ENCODE data around the gene HOXC9. TPM values are rescaled to one million over a fixed set of nuclear protein-coding genes. Genes with fewer than 3 reads are reported as not detected.

The HOXC9 gene
- total and polyA plus RNA-seq, 4 donors: not detected

DNA sequence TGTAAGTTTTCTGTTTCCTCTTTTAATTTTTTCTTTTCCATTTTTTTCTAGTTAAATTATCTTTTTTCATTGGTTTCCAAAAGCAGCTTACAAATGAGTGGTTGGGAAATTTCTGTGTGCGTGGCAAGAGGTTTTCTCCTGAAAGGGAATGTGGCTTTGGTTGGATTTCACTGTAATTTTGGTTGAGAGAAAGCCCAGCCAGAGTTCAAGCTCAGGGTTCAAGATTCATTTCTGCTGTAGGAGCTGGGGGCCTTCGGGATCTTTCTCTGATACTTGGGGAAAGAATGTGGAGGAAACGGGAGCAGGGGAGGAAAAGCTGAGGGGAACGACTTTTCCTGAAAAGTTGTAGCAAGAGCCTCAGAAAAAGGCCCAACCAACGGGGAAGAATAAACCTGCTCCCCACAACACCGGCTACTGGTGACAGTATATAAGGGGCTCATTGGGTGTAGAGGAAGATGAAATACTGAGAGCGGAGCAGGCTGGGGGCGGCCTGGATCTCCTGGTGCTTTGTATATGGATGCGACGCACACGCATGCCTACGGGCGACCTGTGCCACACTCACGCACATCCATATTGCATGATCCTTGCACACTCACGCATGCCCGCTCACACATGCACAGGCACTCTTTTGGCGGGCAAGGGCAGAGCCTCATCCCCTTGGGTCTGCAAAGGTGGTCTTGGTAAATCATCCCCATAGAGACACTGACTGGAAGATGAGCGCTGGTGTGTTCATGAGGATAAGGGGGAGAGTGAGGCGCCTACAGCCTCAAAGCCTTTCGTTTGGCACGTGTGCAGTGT, 13.1 kb upstream of the HOXC9 start (continued):
- TF ChIP-seq, protein P1, sequence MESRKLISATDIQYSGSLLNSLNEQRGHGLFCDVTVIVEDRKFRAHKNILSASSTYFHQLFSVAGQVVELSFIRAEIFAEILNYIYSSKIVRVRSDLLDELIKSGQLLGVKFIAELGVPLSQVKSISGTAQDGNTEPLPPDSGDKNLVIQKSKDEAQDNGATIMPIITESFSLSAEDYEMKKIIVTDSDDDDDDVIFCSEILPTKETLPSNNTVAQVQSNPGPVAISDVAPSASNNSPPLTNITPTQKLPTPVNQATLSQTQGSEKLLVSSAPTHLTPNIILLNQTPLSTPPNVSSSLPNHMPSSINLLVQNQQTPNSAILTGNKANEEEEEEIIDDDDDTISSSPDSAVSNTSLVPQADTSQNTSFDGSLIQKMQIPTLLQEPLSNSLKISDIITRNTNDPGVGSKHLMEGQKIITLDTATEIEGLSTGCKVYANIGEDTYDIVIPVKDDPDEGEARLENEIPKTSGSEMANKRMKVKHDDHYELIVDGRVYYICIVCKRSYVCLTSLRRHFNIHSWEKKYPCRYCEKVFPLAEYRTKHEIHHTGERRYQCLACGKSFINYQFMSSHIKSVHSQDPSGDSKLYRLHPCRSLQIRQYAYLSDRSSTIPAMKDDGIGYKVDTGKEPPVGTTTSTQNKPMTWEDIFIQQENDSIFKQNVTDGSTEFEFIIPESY (IDR thresholded peaks at IDR 0.05): no peak
- no peak for TF ChIP-seq RAD21 (IDR thresholded peaks at IDR 0.05)

DNA sequence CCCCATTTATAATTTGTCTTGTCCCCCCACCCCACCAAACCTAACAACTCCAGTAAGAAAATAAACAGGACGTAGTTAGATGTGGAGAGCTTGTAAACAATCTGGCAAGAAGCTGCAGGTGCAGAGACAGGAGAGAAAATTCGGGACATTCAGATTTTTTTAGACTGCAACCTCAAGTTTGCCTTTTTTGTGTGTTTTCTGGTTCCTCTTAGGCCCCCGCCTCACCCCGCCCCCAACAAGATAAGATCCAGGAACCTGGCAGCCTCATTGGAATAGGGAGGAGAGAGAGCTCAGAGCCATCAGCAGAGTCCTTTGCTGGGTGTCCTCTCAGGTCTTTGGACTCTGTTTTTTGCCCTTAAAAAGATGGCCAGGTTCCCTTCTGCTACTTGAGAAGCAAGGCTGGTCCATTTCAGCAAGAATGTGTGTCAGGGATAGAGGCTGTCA, 12.2 kb upstream of the HOXC9 start:
- 30% methylated on average over 4 of the region's 4 CpGs for WGBS
- H3K27ac ChIP-seq (ENCODE audit: low read depth in 1 of 2, low read length in 2 of 2): no peak overlapping the region
- H3K27me3 ChIP-seq (ENCODE audit: control insufficient read depth in 4 of 4, insufficient read depth in 4 of 4, low read length in 3 of 4): peaks cover 15 to 37% (median 26%) of the 10 kb centered on the region in 4 donors
- H3K36me3 ChIP-seq (ENCODE audit: control insufficient read depth in 4 of 4, insufficient read depth in 3 of 4, low read depth in 1 of 4, low read length in 3 of 4): no peaks in the 10 kb centered on the region
- peaks cover 3 to 14% (median 10%) of the 10 kb centered on the region in 4 donors for H3K4me1 ChIP-seq (ENCODE audit: control insufficient read depth in 4 of 4, insufficient read depth in 4 of 4, low read length in 3 of 4)
- TF ChIP-seq, protein P2, sequence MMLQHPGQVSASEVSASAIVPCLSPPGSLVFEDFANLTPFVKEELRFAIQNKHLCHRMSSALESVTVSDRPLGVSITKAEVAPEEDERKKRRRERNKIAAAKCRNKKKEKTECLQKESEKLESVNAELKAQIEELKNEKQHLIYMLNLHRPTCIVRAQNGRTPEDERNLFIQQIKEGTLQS (IDR thresholded peaks at IDR 0.05): no peak
- no peak for TF ChIP-seq YY1 (IDR thresholded peaks at IDR 0.05)
- TF ChIP-seq, protein P1 (IDR thresholded peaks at IDR 0.05): no peak
- no peak for TF ChIP-seq HNF4G (IDR thresholded peaks at IDR 0.05)
- no peak for TF ChIP-seq FOXA2 (IDR thresholded peaks at IDR 0.05)
- no peak for TF ChIP-seq TAF1 (conservative IDR thresholded peaks at IDR 0.05)
- TF ChIP-seq RAD21 (IDR thresholded peaks at IDR 0.05): no peak
- TF ChIP-seq JUND (IDR thresholded peaks at IDR 0.05): no peak
- TF ChIP-seq, protein P3, sequence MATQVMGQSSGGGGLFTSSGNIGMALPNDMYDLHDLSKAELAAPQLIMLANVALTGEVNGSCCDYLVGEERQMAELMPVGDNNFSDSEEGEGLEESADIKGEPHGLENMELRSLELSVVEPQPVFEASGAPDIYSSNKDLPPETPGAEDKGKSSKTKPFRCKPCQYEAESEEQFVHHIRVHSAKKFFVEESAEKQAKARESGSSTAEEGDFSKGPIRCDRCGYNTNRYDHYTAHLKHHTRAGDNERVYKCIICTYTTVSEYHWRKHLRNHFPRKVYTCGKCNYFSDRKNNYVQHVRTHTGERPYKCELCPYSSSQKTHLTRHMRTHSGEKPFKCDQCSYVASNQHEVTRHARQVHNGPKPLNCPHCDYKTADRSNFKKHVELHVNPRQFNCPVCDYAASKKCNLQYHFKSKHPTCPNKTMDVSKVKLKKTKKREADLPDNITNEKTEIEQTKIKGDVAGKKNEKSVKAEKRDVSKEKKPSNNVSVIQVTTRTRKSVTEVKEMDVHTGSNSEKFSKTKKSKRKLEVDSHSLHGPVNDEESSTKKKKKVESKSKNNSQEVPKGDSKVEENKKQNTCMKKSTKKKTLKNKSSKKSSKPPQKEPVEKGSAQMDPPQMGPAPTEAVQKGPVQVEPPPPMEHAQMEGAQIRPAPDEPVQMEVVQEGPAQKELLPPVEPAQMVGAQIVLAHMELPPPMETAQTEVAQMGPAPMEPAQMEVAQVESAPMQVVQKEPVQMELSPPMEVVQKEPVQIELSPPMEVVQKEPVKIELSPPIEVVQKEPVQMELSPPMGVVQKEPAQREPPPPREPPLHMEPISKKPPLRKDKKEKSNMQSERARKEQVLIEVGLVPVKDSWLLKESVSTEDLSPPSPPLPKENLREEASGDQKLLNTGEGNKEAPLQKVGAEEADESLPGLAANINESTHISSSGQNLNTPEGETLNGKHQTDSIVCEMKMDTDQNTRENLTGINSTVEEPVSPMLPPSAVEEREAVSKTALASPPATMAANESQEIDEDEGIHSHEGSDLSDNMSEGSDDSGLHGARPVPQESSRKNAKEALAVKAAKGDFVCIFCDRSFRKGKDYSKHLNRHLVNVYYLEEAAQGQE (IDR thresholded peaks at IDR 0.05): no peak
- TF ChIP-seq EGR1 (IDR thresholded peaks at IDR 0.05; ENCODE audit: low read depth in 2 of 2): no peak
- TF ChIP-seq, protein P4, sequence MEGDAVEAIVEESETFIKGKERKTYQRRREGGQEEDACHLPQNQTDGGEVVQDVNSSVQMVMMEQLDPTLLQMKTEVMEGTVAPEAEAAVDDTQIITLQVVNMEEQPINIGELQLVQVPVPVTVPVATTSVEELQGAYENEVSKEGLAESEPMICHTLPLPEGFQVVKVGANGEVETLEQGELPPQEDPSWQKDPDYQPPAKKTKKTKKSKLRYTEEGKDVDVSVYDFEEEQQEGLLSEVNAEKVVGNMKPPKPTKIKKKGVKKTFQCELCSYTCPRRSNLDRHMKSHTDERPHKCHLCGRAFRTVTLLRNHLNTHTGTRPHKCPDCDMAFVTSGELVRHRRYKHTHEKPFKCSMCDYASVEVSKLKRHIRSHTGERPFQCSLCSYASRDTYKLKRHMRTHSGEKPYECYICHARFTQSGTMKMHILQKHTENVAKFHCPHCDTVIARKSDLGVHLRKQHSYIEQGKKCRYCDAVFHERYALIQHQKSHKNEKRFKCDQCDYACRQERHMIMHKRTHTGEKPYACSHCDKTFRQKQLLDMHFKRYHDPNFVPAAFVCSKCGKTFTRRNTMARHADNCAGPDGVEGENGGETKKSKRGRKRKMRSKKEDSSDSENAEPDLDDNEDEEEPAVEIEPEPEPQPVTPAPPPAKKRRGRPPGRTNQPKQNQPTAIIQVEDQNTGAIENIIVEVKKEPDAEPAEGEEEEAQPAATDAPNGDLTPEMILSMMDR (IDR thresholded peaks at IDR 0.05; ENCODE audit: low read depth, low read length, missing input control): no peak
- TF ChIP-seq NR2F2 (IDR thresholded peaks at IDR 0.05): no peak
- no peak for TF ChIP-seq FOXA1 (IDR thresholded peaks at IDR 0.05)
- no peak for TF ChIP-seq SP1 (IDR thresholded peaks at IDR 0.05)
- TF ChIP-seq, protein P5, sequence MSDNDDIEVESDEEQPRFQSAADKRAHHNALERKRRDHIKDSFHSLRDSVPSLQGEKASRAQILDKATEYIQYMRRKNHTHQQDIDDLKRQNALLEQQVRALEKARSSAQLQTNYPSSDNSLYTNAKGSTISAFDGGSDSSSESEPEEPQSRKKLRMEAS (IDR thresholded peaks at IDR 0.05): no peak
- TF ChIP-seq GABPA (IDR thresholded peaks at IDR 0.05 in 1 of 2, conservative IDR thresholded peaks at IDR 0.05 in 1 of 2): no peak
- TF ChIP-seq RXRA (IDR thresholded peaks at IDR 0.05): no peak
- no peak for TF ChIP-seq HNF4A (conservative IDR thresholded peaks at IDR 0.05)
- no peak overlapping the region for H3K9ac ChIP-seq (ENCODE audit: low read depth in 1 of 2, low read length in 2 of 2)
- no peak for DNase-seq (ENCODE audit: low spot score)
- H3K9me3 ChIP-seq (ENCODE audit: control insufficient read depth in 4 of 4, low read length in 3 of 4): peaks cover 0 to 7% (median 2%) of the 10 kb centered on the region in 4 donors
- H3K4me3 ChIP-seq (ENCODE audit: low read depth in 1 of 3, low read length in 3 of 3): no peak overlapping the region

Measured in liver (tissue), 9 donors.